Occipital lobe (tissue), 2 donors: Measurements from ENCODE around the gene NBR1. TPM values are rescaled to one million over a fixed set of nuclear protein-coding genes. Genes with fewer than 3 reads are reported as not detected.
"Not testable (repeated sequence)": the region's sequence is repeated elsewhere in the genome, so short reads cannot be mapped to it uniquely, and the experiment has no call there.

Source experiments
- DNase-seq: peaks from one replicate; lab custom pipeline; 2025; lab: John Stamatoyannopoulos, UW
- total RNA-seq: library from RNA; depleted of rRNA; stranded (reverse); fragments of >200 nt; gene quantifications from one replicate; pipeline ENCODE4 v1.2.3, GENCODE V29; 2014

The NBR1 gene
- total RNA-seq: 64.3 TPM

GRCh38 chr17:43170766-43171585 lies at the start of gene NBR1:
NBR1 (plus strand) TSS chr17:43171214; CDS start chr17:43175800, 4,586 bp downstream.
- DNase-seq: peak; percentile 96

GRCh38 chr17:43125133-43125966 lies 45.7 kb upstream of the NBR1 start, which contains the start of gene BRCA1:
BRCA1 (minus strand) TSS chr17:43125364; CDS start chr17:43124096, 1,268 bp downstream.
- peak; percentile 88 for DNase-seq

GRCh38 chr17:43125967-43126910 lies 44.8 kb upstream of the NBR1 start:
- no peak for DNase-seq

- no peak for DNase-seq
Observed at GRCh38 chr17:43126911-43127290, 44.1 kb upstream of the NBR1 start.

GRCh38 chr17:43127333-43127876 lies 43.6 kb upstream of the NBR1 start:
- DNase-seq: not testable (repeated sequence)

- DNase-seq: no peak
Observed at GRCh38 chr17:43129671-43130010, 41.4 kb upstream of the NBR1 start.

GRCh38 chr17:43132117-43132516 lies 38.9 kb upstream of the NBR1 start:
- no peak for DNase-seq

GRCh38 chr17:43133439-43133838 lies 37.6 kb upstream of the NBR1 start:
- DNase-seq: not testable (repeated sequence)

GRCh38 chr17:43134774-43135453 lies 36.1 kb upstream of the NBR1 start:
- DNase-seq: no peak

GRCh38 chr17:43135454-43135819 lies 35.6 kb upstream of the NBR1 start:
- no peak for DNase-seq

- DNase-seq: not testable (repeated sequence)
Observed at GRCh38 chr17:43136574-43136973, 34.4 kb upstream of the NBR1 start.

GRCh38 chr17:43138531-43138930 lies 32.5 kb upstream of the NBR1 start:
- not testable (repeated sequence) for DNase-seq

GRCh38 chr17:43140396-43141332 lies 30.4 kb upstream of the NBR1 start:
- DNase-seq: no peak

- no peak for DNase-seq
Observed at GRCh38 chr17:43142153-43142552, 28.9 kb upstream of the NBR1 start.

GRCh38 chr17:43143201-43143600 lies 27.8 kb upstream of the NBR1 start:
- DNase-seq: no peak

GRCh38 chr17:43146649-43147048 lies 24.4 kb upstream of the NBR1 start:
- DNase-seq: no peak

- DNase-seq: no peak
Observed at GRCh38 chr17:43151880-43152456, 19.0 kb upstream of the NBR1 start.

GRCh38 chr17:43153197-43153835 lies 17.7 kb upstream of the NBR1 start:
- DNase-seq: not testable (repeated sequence)

GRCh38 chr17:43155666-43156065 lies 15.3 kb upstream of the NBR1 start:
- DNase-seq: no peak
